NCI-H460 (cell line): ENCODE measurements around the gene FNDC3A. TPM values are rescaled to one million over a fixed set of nuclear protein-coding genes. Genes with fewer than 3 reads are reported as not detected.

ENCODE experiments used
- DNase-seq: peaks from one replicate; pipeline ENCODE4 v3.0.0-alpha.2; 2016; ENCODE audit warnings: low read depth; ENCODE audit errors: extremely low read depth
- polyA plus RNA-seq: library from polyadenylated mRNA; depleted of rRNA; stranded (reverse); fragments of >200 nt; gene quantifications from 2 replicates; pipeline ENCODE4 v1.2.3, GENCODE V29; 2014; cell fraction: nucleus; rRNA removed
- total RNA-seq: library from RNA; depleted of rRNA; stranded (reverse); fragments of >200 nt; shearing (Covaris generic); gene quantifications from 2 replicates; pipeline ENCODE4 v1.2.3, GENCODE V29; 2014; rRNA removed

FNDC3A gene
- 32.0 and 38.2 TPM in 2 replicates for total RNA-seq
- 18.4 and 33.1 TPM in 2 replicates for polyA plus RNA-seq

GRCh38 chr13:48975856-48976575 is at the start of gene FNDC3A:
TSS of gene FNDC3A (plus strand) at chr13:48975912. CDS start at chr13:49006191, 30,279 bp downstream.
- peak; percentile 69 for DNase-seq

GRCh38 chr13:48928757-48929430 is 46.8 kb upstream of the FNDC3A start:
- no peak for DNase-seq

- no peak for DNase-seq
Measured at GRCh38 chr13:48930918-48931317, 44.8 kb upstream of the FNDC3A start.

GRCh38 chr13:48938308-48938943 is 37.3 kb upstream of the FNDC3A start:
- no peak for DNase-seq

- DNase-seq = no peak
Measured at GRCh38 chr13:48939728-48940127, 36.0 kb upstream of the FNDC3A start.

GRCh38 chr13:48942131-48942530 is 33.6 kb upstream of the FNDC3A start:
- no peak for DNase-seq

- DNase-seq = no peak
Measured at GRCh38 chr13:48944221-48944620, 31.5 kb upstream of the FNDC3A start.

GRCh38 chr13:48945626-48946025 is 30.1 kb upstream of the FNDC3A start:
- DNase-seq = no peak

GRCh38 chr13:48946163-48946562 is 29.5 kb upstream of the FNDC3A start:
- no peak for DNase-seq

GRCh38 chr13:48949566-48950500 is 25.9 kb upstream of the FNDC3A start:
- no peak for DNase-seq

GRCh38 chr13:48950501-48950875 is 25.2 kb upstream of the FNDC3A start:
- peak; percentile 18 for DNase-seq

GRCh38 chr13:48954081-48954480 is 21.6 kb upstream of the FNDC3A start:
- no peak for DNase-seq

- DNase-seq = no peak
Measured at GRCh38 chr13:48955536-48955935, 20.2 kb upstream of the FNDC3A start.

- DNase-seq = no peak
Measured at GRCh38 chr13:48961379-48961778, 14.3 kb upstream of the FNDC3A start.

GRCh38 chr13:48962281-48962680 is 13.4 kb upstream of the FNDC3A start:
- DNase-seq = no peak

- no peak for DNase-seq
Measured at GRCh38 chr13:48965736-48966135, 10.0 kb upstream of the FNDC3A start.

- no peak for DNase-seq
Measured at GRCh38 chr13:48969685-48970084, 6.0 kb upstream of the FNDC3A start.

- no peak for DNase-seq
Measured at GRCh38 chr13:48973845-48974431, 1.8 kb upstream of the FNDC3A start.

- peak; percentile 18 for DNase-seq
Measured at GRCh38 chr13:48975101-48975855, 434 bp upstream of the FNDC3A start.
